MM.1S (cell line): Measurements from ENCODE around the gene PRKCZ.

ENCODE experiments used
- EZH2 ChIP-seq: fragments of 300-600 bp; sonication (generic); optimal IDR thresholded peaks from 2 replicates; pipeline ENCODE3; 2017; ENCODE audit warnings: low read depth, mild to moderate bottlenecking, antibody characterized with exemption, low read length, mixed read lengths
- EZH2phosphoT487 ChIP-seq: fragments of 300-600 bp; sonication (generic); IDR thresholded peaks from 2 replicates; pipeline ENCODE4 v1.6.1; 2018; ENCODE audit warnings: antibody characterized with exemption, low read length
- TF ChIP-seq, protein P1 (sequence below): fragments of 300-600 bp; sonication (generic); IDR thresholded peaks from 2 replicates; pipeline ENCODE4 v1.5.1; 2016; ENCODE audit warnings: antibody characterized with exemption, low read length, mixed read lengths

DNA sequence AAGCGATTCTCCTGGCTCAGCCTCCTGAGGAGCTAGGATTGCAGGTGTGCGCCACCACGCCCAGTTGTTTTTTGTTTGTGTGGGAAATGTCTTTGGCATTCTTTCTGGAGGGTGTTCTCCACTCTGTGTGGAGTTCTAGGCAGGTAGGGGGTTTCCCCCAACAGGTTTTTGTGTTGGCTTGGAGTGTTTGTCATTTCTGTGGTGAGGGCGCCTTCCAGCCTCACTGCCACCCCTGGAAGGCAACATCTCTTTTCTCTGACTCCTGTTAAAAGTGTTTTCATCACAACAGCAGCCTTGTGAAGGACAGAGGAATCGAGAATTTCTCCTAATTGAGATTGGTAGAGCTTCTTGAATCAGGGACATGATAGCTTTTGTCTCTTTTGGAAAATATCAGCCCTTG is 69.7 kb downstream of the PRKCZ start:
- TF ChIP-seq, protein P1, sequence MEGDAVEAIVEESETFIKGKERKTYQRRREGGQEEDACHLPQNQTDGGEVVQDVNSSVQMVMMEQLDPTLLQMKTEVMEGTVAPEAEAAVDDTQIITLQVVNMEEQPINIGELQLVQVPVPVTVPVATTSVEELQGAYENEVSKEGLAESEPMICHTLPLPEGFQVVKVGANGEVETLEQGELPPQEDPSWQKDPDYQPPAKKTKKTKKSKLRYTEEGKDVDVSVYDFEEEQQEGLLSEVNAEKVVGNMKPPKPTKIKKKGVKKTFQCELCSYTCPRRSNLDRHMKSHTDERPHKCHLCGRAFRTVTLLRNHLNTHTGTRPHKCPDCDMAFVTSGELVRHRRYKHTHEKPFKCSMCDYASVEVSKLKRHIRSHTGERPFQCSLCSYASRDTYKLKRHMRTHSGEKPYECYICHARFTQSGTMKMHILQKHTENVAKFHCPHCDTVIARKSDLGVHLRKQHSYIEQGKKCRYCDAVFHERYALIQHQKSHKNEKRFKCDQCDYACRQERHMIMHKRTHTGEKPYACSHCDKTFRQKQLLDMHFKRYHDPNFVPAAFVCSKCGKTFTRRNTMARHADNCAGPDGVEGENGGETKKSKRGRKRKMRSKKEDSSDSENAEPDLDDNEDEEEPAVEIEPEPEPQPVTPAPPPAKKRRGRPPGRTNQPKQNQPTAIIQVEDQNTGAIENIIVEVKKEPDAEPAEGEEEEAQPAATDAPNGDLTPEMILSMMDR = no peak
- TF ChIP-seq EZH2 (no peak), EZH2phosphoT487 (no peak)
